Epithelial cell of esophagus (primary cell): ENCODE results near the gene IL4R.

Experiments used
- DNase-seq: peaks from one replicate; pipeline ENCODE4 v3.0.0; 2010; ENCODE audit warnings: low read depth
- H3K4me3 ChIP-seq: 2 replicates; pipeline ENCODE4 v1.5.1; 2011; ENCODE audit warnings: mild to moderate bottlenecking, low read length, control low read depth
- CTCF ChIP-seq: IDR thresholded peaks from 2 replicates; pipeline ENCODE4 v1.5.1; 2011; ENCODE audit warnings: low read depth, mild to moderate bottlenecking, low read length, control low read depth, inconsistent platforms; ENCODE audit not compliant: insufficient read depth; ENCODE audit errors: missing control alignments

IL4R gene

GRCh38 chr16:27413956-27414355 is 100.2 kb downstream of the IL4R start:
- DNase-seq = no peak
- TF ChIP-seq CTCF = no peak
- H3K4me3 ChIP-seq = no peak overlapping the region
